CD4-positive, alpha-beta T cell treated with Interleukin-17A for 4 hours (primary cell): Measurements from ENCODE around the gene MAP6D1.

ENCODE experiments used
- DNase-seq: peaks from one replicate; pipeline ENCODE4 v3.0.0-alpha.2; 2020; ENCODE audit warnings: mixed read lengths

Gene MAP6D1

GRCh38 chr3:183822631-183823030 is 2.7 kb downstream of the MAP6D1 start:
- DNase-seq = no peak

DNA sequence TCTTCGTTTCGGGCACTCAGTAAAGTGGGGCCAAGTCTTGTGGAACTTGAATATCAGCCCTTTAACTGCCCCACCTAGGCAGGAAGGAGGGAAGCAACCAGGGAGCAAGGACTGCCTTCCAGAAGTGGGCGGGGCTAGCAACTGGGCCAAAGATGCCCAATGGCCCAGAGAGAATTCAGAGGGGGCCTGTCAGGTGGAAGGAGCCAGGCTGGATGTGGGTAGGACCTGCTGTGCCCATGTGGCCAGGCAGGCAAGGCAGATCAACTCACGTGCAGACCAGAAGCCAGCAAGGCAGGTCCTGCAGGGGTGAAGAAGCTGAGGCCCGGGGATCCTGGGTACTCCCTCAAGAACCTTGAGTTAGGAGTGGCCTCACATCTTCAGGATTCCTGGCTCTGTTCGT is 5.5 kb downstream of the MAP6D1 start:
- no peak for DNase-seq

GRCh38 chr3:183818706-183819624 is 6.4 kb downstream of the MAP6D1 start:
- no peak for DNase-seq

- DNase-seq = no peak
Measured at GRCh38 chr3:183818041-183818620, 7.2 kb downstream of the MAP6D1 start.

DNA sequence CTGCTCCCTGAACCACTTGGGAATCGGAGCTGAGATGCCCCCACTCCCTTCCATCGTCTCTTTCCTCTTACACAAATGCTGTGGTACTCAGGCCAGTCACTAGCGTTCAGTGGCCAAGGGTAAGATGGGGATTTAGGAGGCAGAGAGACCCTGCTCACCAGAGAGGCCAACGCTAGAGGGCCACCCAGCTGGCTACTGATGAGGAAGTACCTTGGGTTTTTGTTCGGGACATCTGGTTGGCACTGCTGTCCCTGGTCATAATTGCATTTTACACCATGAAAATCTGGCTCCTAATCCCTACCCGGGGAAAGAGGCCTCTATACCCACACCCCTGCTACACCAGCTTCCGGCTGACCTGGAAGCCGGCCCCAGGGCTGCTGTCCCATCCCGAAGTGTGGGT is 7.7 kb downstream of the MAP6D1 start:
- no peak for DNase-seq

DNA sequence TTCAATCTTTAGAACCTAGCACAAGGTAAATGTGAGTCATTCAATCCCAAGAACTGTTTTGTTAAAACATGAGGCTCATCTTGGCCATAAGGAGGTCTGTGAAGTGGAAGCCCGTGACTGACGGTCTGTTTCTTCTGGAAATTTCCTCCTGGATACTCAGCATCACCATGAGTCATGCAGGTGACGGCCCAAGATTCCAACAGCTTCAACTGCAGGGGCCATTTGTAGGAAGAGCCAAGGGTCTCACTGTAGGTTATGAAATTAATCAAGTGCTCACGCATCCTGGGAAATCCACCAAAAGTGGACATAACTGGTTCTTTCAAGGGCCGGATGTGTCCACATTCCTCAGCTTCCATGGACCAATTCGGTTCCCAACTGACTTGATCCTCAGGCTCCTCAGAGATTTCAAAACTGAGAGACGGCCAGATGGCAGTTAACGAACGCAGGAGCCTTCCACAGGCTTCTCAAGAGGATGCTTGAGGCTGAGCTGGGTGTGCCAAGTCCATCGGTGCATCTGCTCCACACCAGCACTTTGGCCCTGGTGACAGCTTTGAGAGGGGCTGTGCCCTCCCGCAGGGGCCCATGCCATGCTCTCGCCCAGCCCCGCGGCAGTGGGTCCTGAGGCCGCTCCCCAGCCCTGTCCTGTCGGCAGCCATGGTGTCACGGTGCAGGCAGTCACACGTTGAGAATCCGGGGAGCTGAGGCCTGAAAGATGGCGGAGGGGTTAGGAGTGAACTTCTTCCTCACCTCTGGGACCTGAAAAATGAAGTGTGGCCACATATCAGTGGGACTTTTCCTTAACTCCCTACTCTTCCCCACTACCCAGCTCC is 8.5 kb downstream of the MAP6D1 start:
- no peak for DNase-seq

DNA sequence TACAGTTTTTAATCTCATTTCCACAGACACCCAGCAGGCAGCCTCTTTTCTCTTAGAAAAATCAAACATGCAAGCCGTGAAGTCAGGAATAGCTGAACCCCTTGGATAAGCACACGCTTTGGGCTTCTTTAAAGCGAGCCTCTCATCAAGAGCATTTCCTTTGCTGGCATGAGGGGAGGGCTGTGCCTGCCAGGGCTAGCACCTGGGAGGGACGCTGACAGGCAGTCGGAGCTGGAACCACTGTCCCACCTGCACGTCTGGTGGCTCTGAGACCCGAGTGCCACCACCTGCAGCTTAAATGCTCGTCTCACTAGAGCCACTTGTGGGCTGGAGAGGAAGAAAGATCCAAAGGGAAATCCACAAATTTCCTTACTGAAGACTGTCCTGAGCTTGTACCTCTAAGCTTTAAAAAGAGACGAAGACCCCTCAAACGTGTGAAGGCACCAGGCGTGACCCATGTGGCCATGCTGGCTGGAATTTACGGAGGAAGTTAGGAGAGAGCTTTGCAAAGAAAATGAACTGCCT is 9.4 kb downstream of the MAP6D1 start:
- DNase-seq = no peak

GRCh38 chr3:183815563-183815940 is 9.8 kb downstream of the MAP6D1 start:
- no peak for DNase-seq

DNA sequence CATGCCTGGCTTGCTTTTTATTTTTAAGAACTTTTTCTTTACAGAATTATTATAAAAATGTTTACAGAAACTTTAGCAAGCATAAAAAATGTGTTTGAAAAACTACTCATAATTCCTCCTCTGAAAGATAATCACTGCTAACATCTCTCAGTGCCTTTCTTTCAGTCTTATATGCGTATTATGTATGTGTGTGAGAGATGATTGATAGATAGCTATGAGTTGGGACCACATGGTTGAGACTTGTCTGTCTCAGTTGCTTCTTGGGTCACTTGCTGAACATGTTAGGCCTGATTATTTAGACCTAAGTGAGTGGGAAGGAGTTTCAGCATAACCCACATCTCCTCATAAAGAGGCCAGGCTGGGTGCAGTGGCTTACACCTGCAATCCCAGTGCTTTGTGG is 11.1 kb downstream of the MAP6D1 start:
- DNase-seq = no peak

DNA sequence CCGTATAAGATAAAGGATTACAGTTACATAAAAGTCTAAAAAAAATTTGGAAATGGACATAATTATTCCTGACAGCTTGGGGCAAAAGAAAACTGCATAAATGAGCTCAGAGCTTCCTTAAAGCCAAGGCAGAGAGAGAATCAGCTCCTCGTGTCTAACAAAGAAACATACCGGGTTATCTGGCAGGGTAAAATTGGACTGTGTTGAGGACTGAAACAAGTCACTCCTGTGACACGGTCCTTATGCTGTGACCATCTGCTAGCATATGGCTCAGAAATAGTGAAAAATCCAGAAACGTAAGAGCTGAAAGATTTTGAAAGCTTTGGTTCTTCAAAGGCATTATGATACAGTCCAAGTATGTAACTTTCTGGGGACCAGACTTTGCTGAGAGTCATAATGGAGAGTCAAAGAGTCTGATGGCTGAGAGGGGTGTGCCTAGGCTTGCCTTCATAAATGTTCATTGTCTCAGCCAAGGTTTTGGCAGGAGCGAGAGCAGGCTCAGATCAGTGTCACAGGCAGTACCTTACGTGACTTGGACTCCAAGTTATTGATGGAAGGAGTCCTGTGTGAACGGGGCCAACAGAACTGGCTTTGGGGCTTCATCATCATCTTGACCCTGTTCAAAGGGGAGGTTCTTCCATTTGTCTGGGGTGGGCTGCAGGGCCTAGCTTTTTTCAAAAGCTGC is 12.5 kb downstream of the MAP6D1 start:
- DNase-seq = no peak

DNA sequence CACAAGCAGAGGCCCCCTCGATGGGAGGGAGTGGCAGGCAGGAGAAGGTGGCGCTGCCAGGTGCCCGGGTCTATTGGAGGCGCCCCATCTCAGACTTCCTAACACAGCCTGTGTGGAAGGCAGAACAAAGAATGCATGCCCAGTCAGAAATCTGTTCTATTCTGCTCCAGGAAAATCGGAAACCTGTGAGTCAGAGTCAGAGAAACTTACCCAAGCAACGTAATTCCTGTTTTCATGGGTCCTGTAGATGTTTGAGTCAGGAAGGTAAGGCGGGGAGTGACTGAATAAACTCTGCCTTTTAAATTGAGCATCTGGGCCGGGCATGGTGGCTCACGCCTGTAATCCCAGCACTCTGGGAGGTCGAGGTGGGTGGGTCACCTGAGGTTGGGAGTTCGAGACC is 13.7 kb downstream of the MAP6D1 start:
- DNase-seq = no peak

DNA sequence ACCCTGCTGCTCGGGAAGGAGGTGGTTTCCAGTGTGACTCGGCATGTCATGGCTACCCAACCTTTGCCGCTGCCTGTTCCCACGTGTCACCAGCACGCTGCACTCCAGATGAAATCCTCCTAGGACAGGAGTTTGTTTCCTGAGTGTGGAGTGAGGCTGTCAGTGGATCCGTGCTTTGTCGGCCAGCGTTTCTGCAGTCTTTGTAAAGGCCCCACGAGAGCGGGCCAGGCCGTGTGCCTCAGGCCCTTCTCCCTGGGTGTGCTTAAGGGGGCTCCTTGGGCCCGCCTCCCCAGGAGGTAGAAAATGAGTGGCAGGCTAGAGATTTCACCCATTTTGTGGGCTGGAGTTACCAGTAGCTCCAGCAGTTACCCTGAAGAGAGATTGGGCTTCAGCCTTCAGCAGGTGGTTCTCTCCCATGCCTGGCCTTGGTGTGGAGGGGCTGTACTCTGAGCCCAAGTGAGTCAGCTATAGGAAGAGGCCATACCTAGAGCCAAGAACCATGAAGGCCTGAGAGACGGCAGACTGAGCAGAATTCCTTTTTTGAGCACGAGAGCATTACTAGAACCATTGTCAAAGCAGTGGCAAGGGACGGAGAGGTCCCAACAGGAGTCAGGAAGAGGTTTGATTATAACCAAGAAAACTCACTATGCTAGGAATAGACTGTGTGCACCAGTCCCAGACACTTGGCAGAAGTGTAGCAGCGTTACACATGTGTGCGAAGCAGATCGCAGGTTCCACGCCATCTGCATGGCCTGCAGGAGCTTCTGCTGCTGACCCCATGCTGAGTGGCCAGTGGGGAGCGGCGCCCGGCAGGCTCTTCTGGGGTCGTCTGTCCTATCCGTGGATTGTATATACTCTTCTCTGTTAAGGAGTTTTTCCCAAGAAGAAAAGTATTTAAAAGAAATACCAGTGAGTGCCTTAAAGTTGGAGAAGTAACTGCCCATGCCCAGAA is 14.5 kb downstream of the MAP6D1 start:
- no peak for DNase-seq

DNA sequence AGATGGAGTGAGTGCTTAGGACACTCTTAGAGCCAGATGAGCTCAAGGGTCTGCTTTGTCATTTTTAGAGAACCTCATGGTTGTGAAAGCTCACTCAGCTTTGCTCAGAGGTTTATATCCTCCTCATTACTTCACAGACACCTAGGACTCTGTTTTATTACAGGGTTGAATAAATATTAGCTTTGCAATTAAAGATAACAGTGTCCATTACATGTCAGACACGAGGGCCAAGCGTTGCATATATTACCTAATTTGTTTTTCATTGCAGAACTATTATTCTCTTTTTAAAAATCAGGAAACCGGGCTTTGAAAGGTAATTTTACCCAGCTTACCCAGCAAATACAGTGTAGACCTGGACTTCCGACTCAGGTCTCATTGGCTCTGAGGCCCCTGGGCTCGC is 16.1 kb downstream of the MAP6D1 start:
- no peak for DNase-seq

DNA sequence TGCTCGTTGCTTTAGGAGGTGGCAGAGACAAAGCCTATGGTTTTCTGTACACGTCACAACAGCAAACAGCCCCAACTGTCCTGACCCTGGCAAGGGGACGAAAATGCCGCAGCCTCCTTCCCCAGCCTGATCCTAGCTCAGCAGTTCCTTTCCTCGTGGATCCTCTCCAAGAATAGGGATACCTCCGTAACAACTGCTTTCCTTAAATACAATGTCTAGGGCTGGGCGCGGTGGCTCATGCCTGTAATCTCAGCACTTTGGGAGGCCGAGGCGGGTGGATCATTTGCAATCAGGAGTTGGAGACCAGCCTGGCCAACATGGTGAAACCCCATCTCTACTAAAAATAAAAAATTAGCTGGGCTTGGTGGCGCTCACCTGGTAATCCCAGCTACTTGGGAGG is 17.0 kb downstream of the MAP6D1 start:
- DNase-seq = no peak

- DNase-seq = no peak
Measured at GRCh38 chr3:183807881-183808280, 17.5 kb downstream of the MAP6D1 start.

- no peak for DNase-seq
Measured at GRCh38 chr3:183807209-183807728, 18.1 kb downstream of the MAP6D1 start.

GRCh38 chr3:183802989-183803388 is 22.4 kb downstream of the MAP6D1 start:
- DNase-seq = no peak

GRCh38 chr3:183801601-183802000 is 23.8 kb downstream of the MAP6D1 start:
- DNase-seq = no peak

GRCh38 chr3:183800243-183800863 is 25.0 kb downstream of the MAP6D1 start:
- no peak for DNase-seq

DNA sequence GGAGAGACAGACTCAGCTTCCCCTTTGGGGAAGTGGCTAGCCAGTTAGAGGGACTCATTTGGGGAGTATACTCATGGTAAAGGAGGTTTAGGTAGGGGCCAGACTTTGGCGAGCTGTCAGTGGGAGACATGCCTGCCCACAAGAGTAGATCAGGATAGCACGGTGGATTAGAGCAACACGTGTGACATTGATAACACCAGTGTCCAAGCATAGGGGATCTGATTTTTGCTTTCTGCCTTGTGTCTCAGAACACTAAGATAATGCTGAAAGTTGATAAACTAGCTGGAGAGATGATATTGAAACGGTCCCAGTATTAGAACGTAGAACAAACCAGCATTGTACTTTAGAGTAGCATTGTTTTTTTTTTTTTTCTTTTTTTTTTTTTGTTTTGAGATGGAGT is 25.9 kb downstream of the MAP6D1 start:
- DNase-seq = no peak

- no peak for DNase-seq
Measured at GRCh38 chr3:183797996-183798395, 27.4 kb downstream of the MAP6D1 start.
